Stimulated activated CD4-positive, alpha-beta T cell treated with anti-CD3 and anti-CD28 coated beads, Interleukin-2, amount 100 ng/mL, for 24 hours (primary cell): Measurements from ENCODE around the gene LRP10.
"Not testable (repeated sequence)": the region's sequence is repeated elsewhere in the genome, so short reads cannot be mapped to it uniquely, and the experiment has no call there.

ENCODE experiments used
- DNase-seq, 2 donors: peaks; one replicate each; pipeline ENCODE4 v3.0.0-alpha.2; 2020

Gene LRP10, protein sequence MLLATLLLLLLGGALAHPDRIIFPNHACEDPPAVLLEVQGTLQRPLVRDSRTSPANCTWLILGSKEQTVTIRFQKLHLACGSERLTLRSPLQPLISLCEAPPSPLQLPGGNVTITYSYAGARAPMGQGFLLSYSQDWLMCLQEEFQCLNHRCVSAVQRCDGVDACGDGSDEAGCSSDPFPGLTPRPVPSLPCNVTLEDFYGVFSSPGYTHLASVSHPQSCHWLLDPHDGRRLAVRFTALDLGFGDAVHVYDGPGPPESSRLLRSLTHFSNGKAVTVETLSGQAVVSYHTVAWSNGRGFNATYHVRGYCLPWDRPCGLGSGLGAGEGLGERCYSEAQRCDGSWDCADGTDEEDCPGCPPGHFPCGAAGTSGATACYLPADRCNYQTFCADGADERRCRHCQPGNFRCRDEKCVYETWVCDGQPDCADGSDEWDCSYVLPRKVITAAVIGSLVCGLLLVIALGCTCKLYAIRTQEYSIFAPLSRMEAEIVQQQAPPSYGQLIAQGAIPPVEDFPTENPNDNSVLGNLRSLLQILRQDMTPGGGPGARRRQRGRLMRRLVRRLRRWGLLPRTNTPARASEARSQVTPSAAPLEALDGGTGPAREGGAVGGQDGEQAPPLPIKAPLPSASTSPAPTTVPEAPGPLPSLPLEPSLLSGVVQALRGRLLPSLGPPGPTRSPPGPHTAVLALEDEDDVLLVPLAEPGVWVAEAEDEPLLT

DNA sequence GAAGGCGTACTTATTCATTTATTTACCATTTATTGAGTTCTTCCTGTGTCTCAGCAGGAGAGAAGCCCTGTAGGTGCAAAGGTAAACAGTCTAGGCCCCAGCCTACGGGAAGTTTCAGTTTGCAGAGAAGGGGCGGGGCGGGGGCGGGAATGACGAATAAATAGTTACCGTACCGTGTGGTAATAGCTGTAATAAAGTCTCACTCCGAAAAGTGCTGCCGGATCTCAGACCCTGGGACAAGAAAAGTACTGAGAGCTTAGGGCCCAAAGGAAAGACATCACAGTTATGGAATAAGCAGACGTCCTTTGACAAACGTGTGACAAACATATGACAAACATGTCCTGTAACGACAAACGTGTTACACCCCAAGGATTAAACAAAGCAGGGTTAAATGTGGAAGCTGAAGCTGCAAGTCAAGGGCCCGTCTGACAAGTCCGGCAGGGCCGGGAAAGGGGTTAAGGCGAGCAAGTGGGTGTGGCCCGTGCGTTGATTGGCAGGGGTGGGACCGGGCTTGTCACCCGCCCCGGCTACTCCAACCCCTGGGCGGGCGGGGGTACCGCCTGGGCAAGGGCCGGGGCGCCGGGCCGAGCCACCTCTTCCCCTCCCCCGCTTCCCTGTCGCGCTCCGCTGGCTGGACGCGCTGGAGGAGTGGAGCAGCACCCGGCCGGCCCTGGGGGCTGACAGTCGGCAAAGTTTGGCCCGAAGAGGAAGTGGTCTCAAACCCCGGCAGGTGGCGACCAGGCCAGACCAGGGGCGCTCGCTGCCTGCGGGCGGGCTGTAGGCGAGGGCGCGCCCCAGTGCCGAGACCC, at the start of gene LRP10:
Gene LRP10 (plus strand): TSS at position 517 of the 809 bp plus-strand sequence. CDS start 564 bp downstream, outside the sequence.
- peak; percentile 75 to 82 for DNase-seq

DNA sequence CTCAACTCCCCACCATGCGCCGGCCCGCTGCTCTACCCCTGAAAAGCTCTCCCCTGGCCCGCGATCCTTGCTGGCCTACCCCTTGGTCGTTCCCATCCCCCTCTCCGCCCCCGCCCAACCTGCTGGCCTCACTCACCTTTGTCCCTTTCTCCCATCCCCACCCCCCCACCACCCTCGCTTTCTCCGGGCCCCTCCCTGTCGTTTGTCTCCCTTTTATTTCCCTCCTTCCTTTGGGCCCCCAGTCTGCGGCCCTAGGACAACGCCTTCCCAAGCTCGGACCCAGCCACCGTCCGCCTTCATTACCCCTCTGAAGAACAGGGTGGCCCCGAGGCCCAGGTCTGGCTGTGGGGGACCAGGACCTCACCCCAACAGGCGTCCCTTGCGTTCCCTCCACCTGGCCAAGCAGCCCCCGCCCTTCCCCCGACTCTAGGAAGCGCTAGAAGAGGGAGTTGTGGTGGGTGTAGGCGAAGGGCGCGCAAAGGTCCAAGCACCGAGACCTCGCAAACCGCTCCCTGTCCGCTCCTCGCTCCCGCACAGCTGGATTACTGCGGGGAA, 49.4 kb upstream of the LRP10 start:
- DNase-seq, result no peak

DNA sequence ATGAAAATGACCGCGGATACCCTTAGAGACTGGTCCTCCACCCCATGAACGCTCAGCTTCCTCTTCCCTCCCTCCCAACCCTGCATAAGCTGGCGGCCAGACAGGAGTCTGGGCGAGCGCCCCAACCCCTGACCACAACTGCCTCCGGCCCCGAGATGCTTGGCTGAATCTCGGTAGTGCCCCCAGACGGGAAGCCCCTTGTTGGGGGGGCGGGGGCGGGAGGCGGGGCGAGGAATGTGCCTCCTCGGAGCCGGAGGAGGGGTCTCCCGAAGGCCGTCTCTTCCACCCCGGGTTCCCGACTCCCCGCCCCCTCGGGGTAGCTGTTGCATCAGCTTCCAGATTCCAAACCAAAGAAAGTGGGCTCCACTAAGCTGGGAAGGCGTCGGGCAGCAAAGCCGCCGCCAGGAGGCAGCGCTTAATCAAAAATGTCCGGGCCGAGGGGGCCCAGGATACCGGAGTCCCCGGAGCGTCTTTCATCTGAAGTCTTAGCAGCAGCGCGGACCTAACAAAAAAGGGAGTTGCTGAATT, 48.9 kb upstream of the LRP10 start:
- peak; percentile 73 to 75 for DNase-seq

DNA sequence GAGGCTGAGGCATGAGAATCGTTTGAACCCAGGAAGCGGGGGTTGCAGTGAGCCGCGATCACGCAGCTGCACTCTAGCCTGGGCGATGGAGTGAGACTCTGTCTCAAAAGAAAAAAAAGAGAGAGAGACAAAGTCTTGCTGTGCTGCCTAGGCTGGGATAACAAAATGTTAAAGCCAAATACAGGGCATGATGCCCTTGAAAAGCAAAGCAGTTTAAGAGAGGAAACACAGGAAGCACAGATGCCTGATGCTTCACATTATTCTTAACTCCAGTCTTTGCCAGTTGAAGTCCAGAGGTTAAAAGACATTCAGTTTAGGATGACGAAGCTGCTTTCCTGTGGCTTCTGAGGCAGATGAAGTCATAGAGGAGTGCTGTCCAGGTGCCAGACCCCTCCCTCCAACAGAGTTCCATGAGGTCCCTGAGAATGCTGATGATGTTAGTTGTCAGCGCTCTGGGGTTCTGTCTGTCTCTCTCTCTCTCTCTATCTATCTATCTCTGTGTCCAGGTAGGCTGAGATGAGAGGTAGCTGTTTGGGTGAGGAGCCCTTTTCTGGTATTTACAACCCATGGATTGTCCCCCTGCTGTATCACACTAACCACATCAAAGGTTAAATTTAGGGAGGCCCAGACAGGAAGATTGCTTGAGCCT, 46.7 kb upstream of the LRP10 start:
- DNase-seq, result no peak

DNA sequence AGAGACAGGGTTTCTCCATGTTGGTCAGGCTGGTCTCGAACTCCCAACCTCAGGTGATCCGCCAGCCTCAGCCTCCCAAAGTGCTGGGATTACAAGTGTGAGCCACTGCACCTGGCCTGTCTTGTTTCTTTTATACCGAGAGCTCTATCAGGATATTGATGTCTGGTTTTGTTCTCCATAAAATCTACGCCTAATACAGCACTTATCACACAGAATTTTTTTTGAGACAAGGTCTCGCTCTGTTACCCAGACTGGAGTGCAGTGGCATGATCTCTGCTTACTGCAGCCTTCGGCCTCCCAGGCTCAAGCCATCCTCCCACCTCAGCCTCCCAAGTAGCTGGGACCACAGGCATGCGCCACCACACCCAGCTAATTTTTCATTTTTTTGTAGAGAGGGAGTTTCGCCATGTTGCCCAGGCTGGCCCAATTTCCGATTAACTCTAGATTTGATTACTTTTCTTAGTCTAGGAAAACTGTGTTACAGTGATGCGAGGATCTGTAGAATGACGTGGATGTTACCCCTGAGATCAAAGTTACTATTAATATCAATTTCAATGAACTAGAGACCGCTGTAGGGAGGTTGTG, 42.4 kb upstream of the LRP10 start:
- not testable (repeated sequence) for DNase-seq

DNA sequence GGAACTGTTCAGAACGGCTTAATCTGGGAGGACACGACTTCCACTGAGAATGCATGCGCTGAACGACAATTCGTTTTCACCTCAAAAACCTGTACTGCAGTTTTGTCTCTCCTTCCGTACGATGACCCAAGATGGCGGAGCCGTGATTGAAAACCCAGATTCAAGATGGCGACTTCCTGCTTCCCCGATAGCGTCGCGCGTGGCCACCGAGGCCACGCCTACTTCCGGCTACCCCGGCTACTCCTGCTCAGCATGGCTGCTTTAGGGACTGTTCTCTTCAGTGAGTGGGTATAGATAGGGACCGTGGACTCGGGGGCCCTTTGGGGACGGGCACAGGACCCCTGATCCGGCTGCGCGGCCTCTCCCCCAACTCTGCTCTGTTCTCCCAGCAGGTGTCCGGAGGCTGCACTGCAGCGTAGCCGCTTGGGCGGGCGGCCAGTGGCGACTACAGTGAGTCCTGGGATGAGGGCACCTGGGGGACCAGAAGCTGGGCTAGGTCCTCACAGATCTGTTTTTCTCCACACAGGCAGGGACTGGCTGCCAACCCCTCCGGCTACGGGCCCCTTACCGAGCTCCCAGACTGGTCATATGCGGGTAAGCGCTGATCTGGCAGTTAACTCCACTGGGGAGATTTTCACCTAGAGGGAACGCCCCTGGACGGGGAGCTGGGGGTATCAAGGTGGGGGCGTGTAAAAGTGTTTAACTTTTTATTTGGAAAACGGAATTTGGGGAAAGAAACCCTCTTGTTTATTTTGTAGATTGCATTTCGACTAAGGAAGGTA, 41.7 kb upstream of the LRP10 start, which contains the start of gene MRPL52:
Gene MRPL52 (plus strand): TSS at position 227 of the 782 bp plus-strand sequence. CDS start 26 bp downstream, at position 253.
- DNase-seq, result peak; percentile 91 to 92

DNA sequence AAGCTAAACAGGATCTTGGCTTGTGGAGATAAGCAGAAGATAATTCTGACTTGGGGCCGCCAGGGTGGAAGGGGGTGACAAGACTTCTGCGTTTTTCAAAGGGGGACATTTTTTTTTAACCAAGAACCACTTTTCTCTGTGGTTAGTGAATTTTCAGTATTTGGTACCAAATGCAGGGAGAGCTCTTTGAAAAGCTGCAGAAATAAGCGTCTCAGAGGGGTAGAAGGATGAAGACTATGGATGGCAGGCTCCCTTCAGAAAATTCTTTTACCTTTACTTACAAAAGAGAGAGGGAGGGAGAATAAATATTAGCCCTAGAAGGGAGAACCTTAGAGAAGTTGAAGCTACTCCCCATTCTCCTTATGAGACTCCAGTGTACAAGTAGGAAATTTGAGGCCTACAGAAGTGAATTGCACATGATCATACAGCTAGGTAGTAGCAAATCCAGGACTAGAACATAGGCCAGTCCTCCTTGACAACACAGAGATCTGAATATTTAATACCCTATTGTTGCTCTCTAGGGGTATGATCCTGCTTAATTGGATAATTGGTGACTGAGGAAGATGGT, 41.0 kb upstream of the LRP10 start:
- DNase-seq, result no peak

DNA sequence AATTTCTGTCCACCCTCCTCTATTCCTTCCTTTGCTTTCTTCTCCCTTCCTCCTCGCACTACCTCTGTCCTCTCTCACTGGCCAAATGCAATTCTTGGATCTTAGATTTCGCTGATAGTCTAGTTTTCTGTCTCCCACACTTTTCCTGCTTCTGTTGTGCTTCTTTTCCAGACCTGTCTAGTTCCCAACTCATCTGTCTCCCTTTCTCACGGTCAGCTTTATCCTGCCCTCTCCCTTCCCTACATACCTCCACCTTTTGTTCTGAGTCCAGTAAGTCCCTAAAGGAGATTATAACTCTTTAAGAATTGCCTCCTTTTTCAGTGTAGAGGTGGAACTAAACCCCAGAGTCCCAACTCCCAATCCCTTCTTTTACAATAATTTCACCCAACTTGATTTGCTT, 36.0 kb upstream of the LRP10 start:
- DNase-seq, result no peak

DNA sequence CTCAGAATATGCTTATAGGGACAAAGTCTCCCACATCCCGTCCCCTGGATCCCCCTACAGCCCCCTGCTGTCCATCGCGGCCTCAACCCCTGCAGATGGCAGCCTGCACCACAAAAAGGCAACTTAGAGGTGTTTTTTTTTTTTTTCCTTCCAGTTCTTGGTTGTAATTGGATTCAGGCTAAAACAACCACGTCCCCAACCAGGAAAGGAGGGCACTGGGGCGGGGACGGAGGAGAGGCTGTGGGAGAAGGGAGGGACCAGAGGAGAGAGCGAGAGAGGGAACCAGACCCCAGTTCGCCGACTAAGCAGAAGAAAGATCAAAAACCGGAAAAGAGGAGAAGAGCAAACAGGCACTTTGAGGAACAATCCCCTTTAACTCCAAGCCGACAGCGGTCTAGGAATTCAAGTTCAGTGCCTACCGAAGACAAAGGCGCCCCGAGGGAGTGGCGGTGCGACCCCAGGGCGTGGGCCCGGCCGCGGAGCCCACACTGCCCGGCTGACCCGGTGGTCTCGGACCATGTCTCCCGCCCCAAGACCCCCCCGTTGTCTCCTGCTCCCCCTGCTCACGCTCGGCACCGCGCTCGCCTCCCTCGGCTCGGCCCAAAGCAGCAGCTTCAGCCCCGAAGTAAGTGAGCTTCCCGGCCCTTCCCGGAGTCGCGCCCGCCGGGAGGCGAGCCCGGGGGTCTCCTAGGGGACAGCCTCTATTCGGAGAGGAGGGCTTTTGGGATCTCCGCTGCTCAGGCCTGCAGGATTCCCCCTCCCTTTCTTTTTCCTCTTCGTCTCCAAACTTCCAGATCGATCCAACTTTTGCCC, 35.0 kb upstream of the LRP10 start, which contains the start of gene MMP14:
Gene MMP14 (plus strand): TSS at position 285 of the 813 bp plus-strand sequence. CDS start 233 bp downstream, at position 518.
- no peak for DNase-seq

DNA sequence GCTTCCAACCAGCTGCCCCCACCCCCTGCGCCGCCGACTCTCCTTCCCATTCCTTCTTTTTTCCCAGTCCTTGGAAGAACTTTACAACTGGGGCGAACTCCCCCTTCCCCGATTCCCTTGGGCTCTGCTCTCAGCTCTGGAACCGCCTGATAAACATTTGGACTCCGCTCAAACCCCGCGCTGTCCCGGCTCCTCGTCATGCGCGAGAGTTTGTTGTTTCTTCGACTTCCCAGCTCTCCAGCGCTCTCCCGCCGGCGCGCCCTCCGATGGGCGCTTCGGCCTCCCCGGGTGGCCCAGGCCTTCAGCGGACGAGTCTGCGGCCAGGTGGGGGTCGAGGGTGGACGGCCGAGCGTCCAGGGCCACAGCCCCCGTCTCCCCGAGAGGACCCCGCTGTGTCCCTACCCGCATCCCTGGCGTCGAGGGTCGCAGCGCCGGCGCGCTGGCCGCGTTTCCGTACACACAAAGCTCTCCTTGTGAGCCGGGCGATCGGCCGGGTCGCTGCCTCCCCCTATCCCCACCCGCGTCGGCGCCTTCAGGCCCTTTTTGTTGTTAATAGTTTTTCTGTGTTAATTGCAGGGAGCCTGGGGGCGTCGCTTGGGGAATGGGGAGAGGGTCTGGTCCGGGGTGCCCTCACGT, 34.3 kb upstream of the LRP10 start:
- DNase-seq, result peak; percentile 34 to 38

DNA sequence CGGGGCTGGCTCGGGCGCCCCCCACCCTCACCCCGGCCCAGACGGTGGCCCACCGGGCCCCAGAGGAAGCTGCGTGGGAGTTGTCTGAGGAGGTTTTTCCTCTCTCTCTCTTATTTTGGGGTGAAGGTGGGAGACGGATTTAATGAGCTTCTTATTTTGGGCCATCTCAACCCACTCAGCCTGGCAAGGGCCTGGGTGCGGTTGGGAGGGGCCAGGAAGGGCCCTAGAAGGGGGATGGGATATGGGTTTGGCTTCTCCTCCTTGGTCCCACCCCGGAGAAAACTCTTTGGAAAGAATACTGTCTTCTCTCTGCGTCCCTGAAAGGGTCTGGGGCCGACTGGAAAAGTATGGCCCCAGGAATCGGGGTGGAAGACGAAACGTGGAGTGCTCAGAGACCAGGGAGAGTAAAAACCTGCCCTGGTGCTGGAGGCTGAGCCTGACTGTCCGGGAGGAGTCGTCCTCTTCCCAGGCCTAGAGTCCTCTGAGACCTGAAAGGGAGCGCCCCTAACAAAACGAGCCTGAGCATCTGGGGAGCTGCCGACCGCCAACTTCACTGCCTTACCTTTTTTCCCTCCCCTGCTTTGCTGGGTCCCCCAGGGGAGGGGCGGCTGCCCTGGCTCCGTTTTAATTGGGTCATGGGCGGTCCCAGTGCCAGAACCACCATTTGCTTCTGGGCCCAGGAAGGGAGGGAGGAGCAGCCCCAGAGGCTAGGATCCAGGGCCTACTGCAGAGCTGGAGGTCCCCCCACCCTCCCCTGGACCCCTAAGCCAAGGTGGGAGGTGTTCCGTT, 33.6 kb upstream of the LRP10 start:
- no peak for DNase-seq

DNA sequence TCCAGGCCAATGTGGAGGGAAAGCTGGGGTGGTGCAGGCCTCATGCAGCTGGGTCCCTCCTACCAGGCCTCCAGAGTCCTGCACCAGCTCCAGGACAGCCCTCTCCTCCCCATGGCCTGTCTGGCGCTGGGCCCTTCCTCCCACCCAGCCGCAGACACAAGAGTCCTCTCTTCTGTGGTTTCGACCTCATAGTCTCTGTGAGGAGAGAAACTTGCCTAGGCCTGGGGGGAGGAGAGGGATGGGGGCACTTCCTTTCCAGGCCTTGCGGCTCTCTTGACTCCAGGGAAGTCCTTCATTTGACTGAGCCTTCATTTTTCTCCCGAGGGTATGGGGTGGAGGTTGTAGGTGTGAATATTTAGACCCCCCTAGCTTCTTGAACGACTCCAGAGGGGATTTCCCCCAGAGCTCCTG, 32.9 kb upstream of the LRP10 start:
- DNase-seq, result no peak

DNA sequence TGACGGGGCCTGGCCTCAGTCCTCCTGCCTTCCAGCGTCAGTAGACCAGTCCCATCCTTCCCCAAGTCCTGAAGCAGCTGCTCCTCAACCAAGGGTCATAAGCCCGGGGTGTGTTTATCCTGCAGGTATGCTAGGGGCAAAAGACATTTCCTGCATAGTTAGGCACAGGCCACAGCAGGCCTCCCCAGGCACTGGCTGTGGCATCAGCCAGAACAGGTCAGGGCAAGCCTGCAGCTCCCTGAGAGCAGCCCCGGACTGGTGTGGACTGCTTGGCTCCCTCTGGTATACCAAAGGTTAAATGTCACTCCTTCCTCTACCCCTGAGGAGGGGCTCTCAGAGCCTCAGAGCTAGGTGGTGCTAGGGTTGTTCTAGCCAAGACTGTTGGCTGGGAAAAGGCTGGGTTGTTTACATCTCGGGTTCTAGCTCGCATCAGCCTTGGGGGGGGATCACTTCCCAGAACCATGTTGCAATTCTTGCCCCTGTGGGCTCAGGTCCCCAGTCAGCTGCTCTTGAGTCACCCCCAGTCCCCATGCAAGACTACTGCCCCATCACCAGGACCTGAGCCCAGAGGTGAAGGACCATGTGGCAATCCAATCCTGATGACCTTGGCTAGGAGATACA, 32.3 kb upstream of the LRP10 start:
- DNase-seq, result no peak

DNA sequence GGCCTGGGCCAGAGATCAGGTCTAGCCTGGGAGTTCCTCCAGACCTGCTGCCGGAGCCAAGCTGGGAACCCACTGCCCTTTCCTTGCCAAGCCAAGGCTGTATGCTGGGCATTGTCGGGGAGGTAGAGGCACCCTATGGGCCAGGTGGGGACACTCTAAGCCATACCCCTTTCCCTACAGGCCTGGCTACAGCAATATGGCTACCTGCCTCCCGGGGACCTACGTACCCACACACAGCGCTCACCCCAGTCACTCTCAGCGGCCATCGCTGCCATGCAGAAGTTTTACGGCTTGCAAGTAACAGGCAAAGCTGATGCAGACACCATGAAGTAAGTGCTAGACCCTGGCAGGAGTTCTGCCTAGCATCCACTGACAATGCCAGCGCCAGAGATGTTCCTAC, 30.2 kb upstream of the LRP10 start:
- no peak for DNase-seq

DNA sequence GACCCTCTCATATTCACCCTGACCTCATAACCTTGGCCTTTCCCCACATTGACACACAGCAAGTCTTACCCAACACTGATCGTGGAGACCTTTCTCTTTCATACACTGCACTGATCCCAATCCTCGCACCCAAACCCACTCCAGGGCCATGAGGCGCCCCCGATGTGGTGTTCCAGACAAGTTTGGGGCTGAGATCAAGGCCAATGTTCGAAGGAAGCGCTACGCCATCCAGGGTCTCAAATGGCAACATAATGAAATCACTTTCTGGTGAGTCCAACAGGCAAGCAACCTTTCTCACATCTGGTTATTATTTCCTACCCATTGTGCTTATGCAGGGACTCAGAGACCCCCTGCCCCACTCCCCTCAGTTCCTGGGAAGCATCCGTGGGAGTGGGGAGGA, 29.8 kb upstream of the LRP10 start:
- no peak for DNase-seq

DNA sequence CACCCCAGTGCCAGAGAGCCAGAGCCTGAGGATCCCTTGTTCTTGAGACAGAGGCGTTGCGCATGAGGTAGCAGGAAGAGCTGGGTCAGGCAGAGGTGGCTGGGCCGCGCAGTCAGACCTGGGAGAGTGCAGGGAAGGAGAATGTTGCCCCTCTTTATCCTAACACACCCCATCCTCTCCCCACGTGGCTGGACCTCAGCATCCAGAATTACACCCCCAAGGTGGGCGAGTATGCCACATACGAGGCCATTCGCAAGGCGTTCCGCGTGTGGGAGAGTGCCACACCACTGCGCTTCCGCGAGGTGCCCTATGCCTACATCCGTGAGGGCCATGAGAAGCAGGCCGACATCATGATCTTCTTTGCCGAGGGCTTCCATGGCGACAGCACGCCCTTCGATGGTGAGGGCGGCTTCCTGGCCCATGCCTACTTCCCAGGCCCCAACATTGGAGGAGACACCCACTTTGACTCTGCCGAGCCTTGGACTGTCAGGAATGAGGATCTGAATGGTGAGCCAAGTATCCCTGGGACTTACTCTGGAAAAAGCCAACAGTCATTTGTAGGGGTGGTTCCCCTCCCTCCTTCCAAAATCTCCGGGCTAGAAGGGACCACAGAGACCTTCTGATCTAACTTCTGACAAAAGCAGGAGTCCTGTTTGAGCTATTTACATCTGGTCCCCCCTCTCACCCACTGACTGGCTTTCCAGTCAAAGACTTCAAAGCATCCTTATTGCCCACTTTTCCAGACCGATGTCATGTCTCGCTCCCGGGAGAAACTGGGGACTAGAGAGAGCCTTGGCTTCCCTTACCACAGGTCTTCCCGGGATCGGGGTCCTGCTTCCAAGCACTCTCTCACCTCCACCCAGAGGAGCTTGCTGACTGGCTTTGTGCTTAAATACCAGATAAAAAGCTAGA, 29.1 kb upstream of the LRP10 start:
- DNase-seq, result no peak
